Ishikawa (cell line): ENCODE data around the gene ALDH3B2.
A peak's percentile ranks its signal among the peaks of the same experiment; 100 is the strongest.

Experiments
- CEBPB ChIP-seq: IDR thresholded peaks from 2 replicates; pipeline ENCODE4 v1.6.1; 2012
- CREB1 ChIP-seq: IDR thresholded peaks from 2 replicates; pipeline ENCODE4 v1.6.1; 2012; ENCODE audit warnings: low read depth
- EGR1 ChIP-seq: IDR thresholded peaks from 2 replicates; pipeline ENCODE4 v1.6.1; 2012
- EP300 ChIP-seq: IDR thresholded peaks from 2 replicates; pipeline ENCODE4 v1.6.1; 2012; ENCODE audit warnings: borderline replicate concordance
- FOXM1 ChIP-seq: IDR thresholded peaks from 2 replicates; pipeline ENCODE4 v1.6.1; 2012; ENCODE audit warnings: low read depth, borderline replicate concordance
- MAX ChIP-seq: IDR thresholded peaks from 2 replicates; pipeline ENCODE4 v1.6.1; 2012
- NFIC ChIP-seq: IDR thresholded peaks from 2 replicates; pipeline ENCODE4 v1.6.1; 2012
- RAD21 ChIP-seq: IDR thresholded peaks from 2 replicates; pipeline ENCODE4 v1.6.1; 2012; ENCODE audit warnings: low read depth
- REST ChIP-seq: IDR thresholded peaks from 2 replicates; pipeline ENCODE4 v1.6.1; 2012; ENCODE audit warnings: low read depth, mild to moderate bottlenecking
- TAF1 ChIP-seq: IDR thresholded peaks from 2 replicates; pipeline ENCODE4 v1.6.1; 2012; ENCODE audit warnings: low read depth, mild to moderate bottlenecking
- TCF12 ChIP-seq: IDR thresholded peaks from 2 replicates; pipeline ENCODE4 v1.6.1; 2012; ENCODE audit warnings: low read depth
- TEAD4 ChIP-seq: IDR thresholded peaks from 2 replicates; pipeline ENCODE4 v1.6.1; 2012
- USF1 ChIP-seq: IDR thresholded peaks from 2 replicates; pipeline ENCODE4 v1.6.1; 2012
- YY1 ChIP-seq: IDR thresholded peaks from 2 replicates; pipeline ENCODE4 v1.6.1; 2012; ENCODE audit warnings: low read depth
- ZBTB7A ChIP-seq: IDR thresholded peaks from 2 replicates; pipeline ENCODE4 v1.6.1; 2012; ENCODE audit warnings: low read depth

The ALDH3B2 gene

GRCh38 chr11:67648140-67648795, 26.2 kb downstream of the ALDH3B2 start:
- no peak for TF ChIP-seq REST
- peak; percentile 36 for TF ChIP-seq RAD21

GRCh38 chr11:67647471-67647870, 27.0 kb downstream of the ALDH3B2 start:
- TF ChIP-seq CREB1 (no peak), YY1 (no peak), EGR1 (no peak), ZBTB7A (no peak), TAF1 (no peak), TCF12 (no peak), USF1 (no peak), RAD21 (no peak), EP300 (no peak), REST (no peak), TEAD4 (no peak), FOXM1 (no peak), MAX (no peak), NFIC (no peak), CEBPB (no peak)

GRCh38 chr11:67646535-67647336, 27.7 kb downstream of the ALDH3B2 start:
- no peak for TF ChIP-seq ZBTB7A

GRCh38 chr11:67645521-67646461, 28.6 kb downstream of the ALDH3B2 start:
- TF ChIP-seq CREB1: no peak
- TF ChIP-seq RAD21: peak; percentile 41; the same call in 1 of the 2 replicates
- TF ChIP-seq EP300: no peak
- no peak for TF ChIP-seq USF1
- TF ChIP-seq EGR1: no peak
- TF ChIP-seq TEAD4: no peak
- TF ChIP-seq MAX: no peak

- TF ChIP-seq CREB1: no peak
- no peak for TF ChIP-seq RAD21
- TF ChIP-seq EGR1: no peak
- no peak for TF ChIP-seq NFIC
- no peak for TF ChIP-seq TEAD4
- no peak for TF ChIP-seq YY1
- TF ChIP-seq CEBPB: no peak
- no peak for TF ChIP-seq TCF12
- TF ChIP-seq TAF1: no peak
- TF ChIP-seq EP300: no peak
- TF ChIP-seq REST: no peak
- TF ChIP-seq FOXM1: no peak
Measured at GRCh38 chr11:67644472-67645418, 29.7 kb downstream of the ALDH3B2 start.
